ENCODE results near the gene RPL11. TPM values are rescaled to one million over a fixed set of nuclear protein-coding genes. Genes with fewer than 3 reads are reported as not detected.

Gene RPL11
- total RNA-seq, 1 experiment from 2014 or later: 1,206 TPM

GRCh38 chr1:23692308-23692871, 784 bp downstream of the RPL11 start:
- POLR2A ChIA-PET (ENCODE audit: low non-redundant PET): interaction anchor here (0.6 kb wide), 1 partner anchor 681 kb away, joined by 19 read pairs; no protein-coding TSS in a partner anchor
- Histone ChIP-seq H3K4me1 (ENCODE audit: insufficient read depth, low read length, poor library complexity, severe bottlenecking) (peaks cover 30% of the 10 kb centered on the region), H3K36me3 (ENCODE audit: insufficient read depth, low read length, poor library complexity, severe bottlenecking) (peaks cover 49% of the 10 kb centered on the region), H3K4me3 (ENCODE audit: low read depth, low read length, poor library complexity, severe bottlenecking) (peak overlapping the region; percentile 92), H3K27me3 (replicated peaks; ENCODE audit: insufficient read depth, low read depth, low read length, poor library complexity) (no peaks in the 10 kb centered on the region), H3K9me3 (ENCODE audit: low read depth, low read length, poor library complexity, severe bottlenecking) (no peaks in the 10 kb centered on the region), H3K27ac (ENCODE audit: low read depth, low read length, poor library complexity, severe bottlenecking) (peak overlapping the region; percentile 93)
- TF ChIP-seq CTCF (conservative IDR thresholded peaks at IDR 0.05; ENCODE audit: low read depth, low read length) (no peak), EZH2 (IDR thresholded peaks at IDR 0.05; ENCODE audit: borderline replicate concordance, low read depth, low read length, poor library complexity, severe bottlenecking) (no peak)
- intact Hi-C loops (cut with micrococcal nuclease; ENCODE audit: unreplicated experiment): no loop called here
- DNase-seq (ENCODE audit: low spot score): no peak
- BruUV-seq (replicated peaks): no TSS peak
- CTCF ChIA-PET: interaction anchor here (0.7 kb wide), 1 partner anchor 13 kb away, joined by 3 read pairs; no protein-coding TSS in a partner anchor

- POLR2A ChIA-PET (ENCODE audit: low non-redundant PET): no interaction called here
- no peak for DNase-seq (ENCODE audit: low spot score)
- no peak overlapping the region for H3K27ac ChIP-seq (ENCODE audit: low read depth, low read length, poor library complexity, severe bottlenecking)
- peak overlapping the region; percentile 92 for H3K4me3 ChIP-seq (ENCODE audit: low read depth, low read length, poor library complexity, severe bottlenecking)
- no peaks in the 10 kb centered on the region for H3K9me3 ChIP-seq (ENCODE audit: low read depth, low read length, poor library complexity, severe bottlenecking)
- TF ChIP-seq CTCF (conservative IDR thresholded peaks at IDR 0.05; ENCODE audit: low read depth, low read length) (no peak), EZH2 (IDR thresholded peaks at IDR 0.05; ENCODE audit: borderline replicate concordance, low read depth, low read length, poor library complexity, severe bottlenecking) (no peak)
- peaks cover 61% of the 10 kb centered on the region for H3K36me3 ChIP-seq (ENCODE audit: insufficient read depth, low read length, poor library complexity, severe bottlenecking)
- peaks cover 30% of the 10 kb centered on the region for H3K4me1 ChIP-seq (ENCODE audit: insufficient read depth, low read length, poor library complexity, severe bottlenecking)
- intact Hi-C loops (cut with micrococcal nuclease; ENCODE audit: unreplicated experiment): no loop called here
- BruUV-seq (replicated peaks): no TSS peak
- CTCF ChIA-PET: no interaction called here
- no peaks in the 10 kb centered on the region for H3K27me3 ChIP-seq (replicated peaks; ENCODE audit: insufficient read depth, low read depth, low read length, poor library complexity)
Measured at GRCh38 chr1:23693599-23693998, 2.0 kb downstream of the RPL11 start.

- DNase-seq (ENCODE audit: low spot score): no peak
- intact Hi-C loops (cut with micrococcal nuclease; ENCODE audit: unreplicated experiment): no loop called here
- TF ChIP-seq CTCF (conservative IDR thresholded peaks at IDR 0.05; ENCODE audit: low read depth, low read length): no peak
- TF ChIP-seq EZH2 (IDR thresholded peaks at IDR 0.05; ENCODE audit: borderline replicate concordance, low read depth, low read length, poor library complexity, severe bottlenecking): no peak
- H3K27ac ChIP-seq (ENCODE audit: low read depth, low read length, poor library complexity, severe bottlenecking): no peak overlapping the region
- peak overlapping the region; percentile 92 for H3K4me3 ChIP-seq (ENCODE audit: low read depth, low read length, poor library complexity, severe bottlenecking)
- H3K36me3 ChIP-seq (ENCODE audit: insufficient read depth, low read length, poor library complexity, severe bottlenecking): peaks cover 69% of the 10 kb centered on the region
- no peaks in the 10 kb centered on the region for H3K9me3 ChIP-seq (ENCODE audit: low read depth, low read length, poor library complexity, severe bottlenecking)
- no peaks in the 10 kb centered on the region for H3K27me3 ChIP-seq (replicated peaks; ENCODE audit: insufficient read depth, low read depth, low read length, poor library complexity)
- H3K4me1 ChIP-seq (ENCODE audit: insufficient read depth, low read length, poor library complexity, severe bottlenecking): peaks cover 30% of the 10 kb centered on the region
- ChIA-PET POLR2A (ENCODE audit: low non-redundant PET) (interaction anchor here (0.6 kb wide), 1 partner anchor 117 kb away, joined by 3 read pairs; no protein-coding TSS in a partner anchor), CTCF (no interaction called here)
- BruUV-seq (replicated peaks): no TSS peak
Measured at GRCh38 chr1:23694371-23694770, 2.8 kb downstream of the RPL11 start.
